DMS153 treated with DMSO at 0.1 percent for 48 hours (cell line): Measurements from ENCODE around the gene PDE9A.

ENCODE experiments used
- DNase-seq: peaks from one replicate; lab custom pipeline; 2025; ENCODE audit not compliant: unreplicated experiment; lab: John Stamatoyannopoulos, UW

The PDE9A gene

DNA sequence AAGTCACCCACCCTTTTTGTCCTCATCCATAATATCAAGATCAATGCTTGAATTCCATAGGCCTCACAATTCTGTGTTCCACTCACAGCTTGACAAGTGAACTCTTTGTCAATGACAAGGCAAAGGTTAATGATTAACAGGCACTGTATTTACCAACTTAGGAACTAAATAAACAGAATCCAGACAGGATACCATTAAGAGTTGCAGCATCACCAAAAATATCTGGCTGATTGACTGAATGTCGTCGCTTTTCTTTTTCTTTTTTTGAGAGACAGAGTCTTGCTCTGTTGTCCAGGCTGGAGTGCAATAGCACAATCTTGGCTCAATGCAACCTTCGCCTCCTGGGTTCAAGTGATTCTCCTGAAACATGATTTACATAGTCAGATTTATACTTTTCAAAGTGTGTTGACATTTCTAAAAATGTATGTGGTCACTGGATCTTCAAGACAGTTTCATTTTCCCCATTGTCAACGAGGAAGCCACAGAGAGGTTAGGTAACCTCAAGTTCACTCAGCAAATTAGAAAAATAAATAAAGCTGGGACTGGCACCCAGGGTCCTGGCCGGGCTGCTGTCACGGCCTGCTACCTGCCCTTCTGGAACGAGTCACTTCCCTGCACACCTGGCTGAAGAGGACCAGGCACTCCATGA, 81.0 kb downstream of the PDE9A start:
- no peak for DNase-seq

DNA sequence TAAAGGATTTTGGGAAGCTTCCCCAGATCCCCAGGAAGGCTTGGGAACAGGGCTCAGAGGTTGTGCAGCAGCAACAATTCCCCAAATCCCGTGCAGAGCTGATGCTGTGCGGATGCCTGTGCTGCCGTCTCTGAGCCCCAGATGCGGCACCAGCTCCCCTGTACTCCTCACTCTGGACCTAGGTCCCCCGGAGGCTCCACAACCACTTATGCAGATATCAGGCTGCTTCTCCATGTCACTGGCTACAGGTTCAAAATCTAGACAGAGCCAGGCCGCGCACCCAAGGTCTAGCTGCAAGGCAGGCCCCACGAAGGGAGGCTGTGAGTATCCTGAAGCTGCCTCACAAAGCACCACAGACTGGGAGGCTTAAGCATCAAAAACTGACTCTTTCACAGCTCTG, 81.6 kb downstream of the PDE9A start:
- no peak for DNase-seq

DNA sequence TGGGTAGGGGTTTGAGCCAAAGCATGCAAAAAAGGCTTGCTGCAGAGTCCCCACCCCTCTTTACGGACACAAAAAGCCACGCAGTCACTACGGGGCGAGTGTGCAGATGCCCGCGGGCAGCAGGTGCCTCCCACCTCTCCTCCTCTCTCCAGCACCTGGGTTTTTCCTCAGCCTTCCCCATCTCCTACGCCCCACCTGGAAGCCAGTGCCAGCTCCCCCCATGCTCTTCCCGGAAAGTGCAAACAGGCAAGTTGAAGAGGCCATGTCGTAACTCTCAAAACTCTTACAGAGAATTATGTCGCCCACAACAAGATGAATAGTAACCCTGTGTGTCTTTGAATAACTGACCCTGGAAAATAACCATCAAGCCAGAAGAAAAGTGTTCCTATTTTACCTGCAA, 82.5 kb downstream of the PDE9A start:
- DNase-seq = no peak

DNA sequence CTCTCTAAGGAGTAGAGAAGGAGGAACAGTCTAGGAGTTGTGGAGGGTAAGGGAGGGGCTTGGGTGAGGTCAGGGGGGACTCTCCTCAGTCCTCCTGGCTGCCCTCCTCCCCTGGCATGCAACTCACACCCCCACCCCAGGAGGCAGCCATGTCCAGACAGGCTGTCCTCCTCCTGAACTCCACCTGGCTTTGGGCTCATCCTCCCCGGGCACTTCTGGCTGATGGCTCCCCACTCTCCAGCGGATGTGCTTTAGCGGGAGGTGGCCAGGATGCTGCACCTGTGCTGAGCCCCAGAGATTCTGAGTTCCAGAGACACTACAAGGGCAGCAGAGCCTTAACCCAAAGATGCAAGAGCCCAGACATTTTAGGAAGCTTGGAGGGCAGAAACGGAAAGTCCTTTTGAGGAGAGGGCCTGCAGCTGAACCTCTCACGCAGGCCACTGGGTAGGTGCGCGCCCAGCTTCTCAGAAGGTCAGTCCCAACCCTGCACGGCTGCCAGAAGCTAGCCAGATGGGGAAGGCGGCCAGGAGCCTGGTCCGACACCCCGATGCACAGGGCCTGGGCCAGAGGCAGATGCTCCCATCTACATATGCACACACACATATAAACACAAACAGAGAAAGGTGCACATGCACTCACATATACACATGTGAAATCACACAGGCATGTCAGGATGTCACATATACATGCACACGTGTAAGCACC, 83.4 kb downstream of the PDE9A start:
- no peak for DNase-seq

DNA sequence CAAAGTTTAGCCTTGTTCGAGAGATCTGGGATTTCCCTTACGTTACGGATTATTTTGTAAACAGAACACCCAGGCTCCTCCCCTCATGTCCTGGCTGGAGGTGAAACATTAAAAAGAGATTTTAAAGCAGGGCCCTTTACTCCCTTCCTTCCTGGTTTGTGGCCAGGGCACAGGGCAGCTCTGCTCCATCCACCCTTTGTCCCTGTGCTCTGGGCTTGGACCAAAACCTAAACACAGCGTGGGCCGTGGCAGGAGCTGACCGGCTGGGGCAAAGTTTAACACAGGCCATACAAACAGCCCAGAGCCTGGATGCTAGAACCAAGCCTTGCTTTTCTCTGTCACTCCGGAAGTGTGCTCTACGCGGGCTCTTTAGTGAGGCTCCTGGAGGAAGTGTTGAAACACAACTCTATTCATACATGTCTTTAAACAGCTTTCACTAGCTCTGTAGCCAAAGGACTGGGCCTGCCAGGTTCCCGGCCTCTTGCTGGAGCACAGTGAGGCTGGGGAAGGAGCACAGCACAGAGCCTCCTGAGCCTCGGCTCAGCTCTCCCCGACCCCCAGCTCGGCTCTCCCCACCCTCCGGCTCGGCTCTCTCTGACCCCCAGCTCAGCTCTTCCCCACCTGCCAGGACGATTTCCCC, 84.7 kb downstream of the PDE9A start:
- no peak for DNase-seq

DNA sequence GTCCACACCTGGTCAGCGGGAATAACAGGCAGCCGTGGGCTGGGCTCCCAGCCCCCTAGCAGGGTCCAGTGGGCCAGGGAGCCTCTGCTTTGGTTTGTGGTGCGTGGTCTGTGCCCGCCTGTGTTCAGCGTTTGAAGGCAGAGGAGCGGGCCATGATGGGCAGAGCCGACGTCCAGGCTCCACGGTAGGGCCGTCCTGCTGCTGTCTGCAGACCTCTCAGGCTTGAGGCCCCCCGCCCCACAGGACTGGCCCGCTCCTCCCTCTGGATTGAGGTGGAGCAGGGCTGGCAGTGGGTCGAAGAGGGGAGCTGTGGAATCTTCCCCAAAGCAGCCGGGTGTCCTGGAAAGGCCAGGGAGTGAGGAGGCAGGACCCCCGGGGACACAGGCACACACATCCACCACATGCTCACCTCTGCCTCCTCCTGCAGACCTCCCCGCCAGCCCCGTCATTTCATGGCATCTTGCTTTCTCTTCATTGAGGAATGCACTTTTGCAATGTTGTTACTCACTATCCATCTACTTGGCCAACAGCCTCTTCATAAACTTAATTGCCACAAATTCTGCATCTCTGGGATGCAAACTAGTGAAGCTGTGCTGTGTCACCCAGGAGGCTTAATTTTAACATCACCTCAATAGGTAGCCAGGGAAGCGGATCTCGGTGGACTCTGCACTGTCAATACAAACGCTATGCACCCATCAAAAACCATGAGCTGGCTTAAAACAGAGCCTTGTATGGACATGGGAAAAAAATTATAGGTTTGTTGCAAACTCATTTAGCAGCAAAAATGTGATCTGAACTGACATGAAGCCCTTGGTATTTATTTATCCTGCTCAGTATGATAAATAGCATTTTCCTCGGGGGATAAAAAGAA, 85.9 kb downstream of the PDE9A start:
- DNase-seq = no peak

DNA sequence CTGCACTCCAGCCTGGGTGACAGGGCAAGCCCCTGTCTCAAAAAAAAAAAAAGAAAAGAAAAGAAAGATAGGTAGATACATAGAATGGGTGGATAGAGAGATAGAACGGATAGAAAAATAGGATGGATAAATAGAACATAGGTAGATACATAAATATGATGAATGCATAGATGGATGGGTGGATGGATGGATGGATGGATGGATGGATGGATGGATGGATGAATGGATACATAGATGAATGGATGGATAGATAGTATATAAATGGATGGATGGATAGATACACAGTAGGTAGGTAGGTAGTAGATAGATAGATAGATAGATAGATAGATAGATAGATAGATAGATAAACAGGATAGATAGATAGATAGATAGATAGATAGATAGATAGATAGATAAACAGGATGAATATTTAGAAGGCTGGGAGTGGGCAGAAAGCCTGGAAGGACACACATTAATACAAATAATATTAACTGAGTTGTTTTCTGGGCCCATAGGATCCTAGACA, 87.0 kb downstream of the PDE9A start:
- no peak for DNase-seq

DNA sequence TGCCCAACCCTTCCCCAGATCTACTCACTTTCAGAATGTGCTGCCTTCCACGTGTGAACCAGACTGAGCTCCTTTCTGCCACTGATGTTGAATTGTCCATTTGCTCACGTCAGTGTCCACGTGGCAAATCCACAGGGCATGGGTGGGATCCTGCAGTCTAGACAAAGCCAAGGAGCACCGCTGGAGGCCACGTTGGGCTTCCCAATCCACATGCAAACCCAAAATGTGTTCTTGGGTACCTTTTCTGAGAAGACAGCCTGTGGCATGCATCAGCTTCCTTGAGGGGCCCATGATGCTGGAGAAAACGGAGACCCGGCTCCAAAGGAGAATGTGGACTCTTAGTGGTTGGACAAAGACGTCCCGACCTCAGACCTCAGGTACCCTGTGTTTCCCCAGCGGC, 87.6 kb downstream of the PDE9A start:
- no peak for DNase-seq

DNA sequence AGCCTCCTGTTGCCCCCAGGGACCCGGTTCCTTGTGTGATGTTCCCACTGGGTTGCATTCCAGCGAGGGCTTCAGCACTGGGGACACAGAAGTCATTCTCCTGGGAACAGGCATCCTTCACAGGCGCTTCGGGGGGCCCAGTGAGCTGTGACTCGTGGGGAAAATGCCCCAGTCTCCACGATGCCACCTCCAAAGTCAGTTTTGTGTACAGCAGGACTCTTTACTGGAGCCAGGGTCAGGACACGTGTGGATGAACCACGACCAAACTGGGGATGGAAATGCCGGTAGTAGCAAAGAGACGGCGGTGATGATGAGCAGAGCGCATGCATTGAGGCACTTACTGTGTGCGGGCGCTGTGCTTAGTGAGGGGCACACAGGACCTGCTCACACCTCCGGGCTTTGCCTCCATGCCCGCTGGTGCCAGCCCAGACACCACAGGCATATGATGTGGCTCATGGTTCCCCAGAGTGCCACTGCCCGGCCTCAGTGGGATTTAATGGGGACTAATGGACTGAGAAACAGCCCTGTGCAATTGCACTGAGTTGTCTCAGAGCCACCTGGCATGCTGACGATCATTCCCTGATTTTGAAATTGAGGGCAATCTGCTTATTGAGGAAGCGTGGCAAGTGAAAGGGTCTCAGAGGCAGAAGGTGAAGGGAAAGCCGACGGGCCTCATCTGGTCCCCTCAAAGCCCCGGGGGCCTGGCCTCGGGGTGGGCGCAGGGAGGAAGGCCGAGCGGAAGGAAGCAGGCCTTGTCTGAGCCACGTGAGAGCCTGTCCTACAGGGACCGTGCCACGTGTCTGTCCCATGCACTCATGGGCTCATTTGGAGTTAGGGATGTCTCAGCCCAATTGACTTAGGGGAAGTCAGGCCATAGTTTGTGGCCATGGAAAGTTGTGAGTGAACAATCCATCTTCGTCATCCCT, 91.4 kb downstream of the PDE9A start:
- no peak for DNase-seq

DNA sequence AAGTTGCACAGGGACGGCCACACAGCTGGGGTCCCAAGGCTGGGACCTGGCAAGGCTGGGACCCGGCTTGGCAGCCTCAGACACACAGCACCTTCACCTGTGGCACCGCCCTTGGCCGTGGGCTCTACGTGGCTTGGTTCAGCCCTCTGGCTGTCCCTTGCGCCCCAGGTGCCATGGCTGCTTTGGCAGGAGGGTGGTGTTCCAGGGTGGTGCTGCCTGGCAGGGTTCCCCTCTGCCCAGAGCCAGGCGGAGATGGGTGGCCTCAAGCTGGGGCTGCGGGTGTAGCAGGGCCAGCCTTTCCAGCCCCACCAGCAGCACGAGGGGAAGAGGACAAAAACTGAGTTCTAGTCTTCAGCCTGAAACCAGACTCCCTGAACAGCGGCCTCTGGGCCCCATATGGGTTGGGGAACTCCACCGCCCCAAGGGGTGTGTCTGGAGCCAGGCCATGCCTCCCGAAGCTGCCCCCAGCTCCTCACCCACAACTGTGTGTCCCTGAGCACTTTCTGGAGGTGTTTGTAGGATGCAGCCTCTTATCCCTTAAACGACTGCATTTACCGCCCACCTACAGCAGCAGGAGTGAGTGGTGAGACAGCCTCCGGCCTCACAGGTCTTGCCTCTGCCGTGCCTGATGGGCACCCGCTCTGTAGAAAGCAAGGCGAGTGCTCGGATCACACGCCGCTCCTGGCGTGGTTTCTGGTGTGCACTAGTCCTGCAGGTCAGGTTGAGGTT, 92.3 kb downstream of the PDE9A start:
- no peak for DNase-seq

DNA sequence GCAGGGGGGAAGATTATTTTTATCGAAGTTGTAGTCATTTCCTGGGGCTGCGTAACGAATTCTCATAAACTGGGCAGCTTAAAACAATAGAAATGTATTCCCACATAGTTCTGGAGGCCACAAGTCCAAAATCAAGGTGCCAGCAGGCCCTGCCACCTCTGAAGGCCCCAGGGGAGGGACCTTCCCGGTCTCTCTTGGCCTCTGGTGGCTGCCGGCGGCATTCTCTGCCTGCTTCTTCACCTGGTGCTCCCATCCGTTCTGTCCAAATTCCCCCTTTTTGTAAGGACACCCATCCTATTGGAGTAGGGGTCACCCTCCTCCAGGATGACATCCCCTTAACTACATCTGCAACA, 92.8 kb downstream of the PDE9A start:
- DNase-seq = no peak

DNA sequence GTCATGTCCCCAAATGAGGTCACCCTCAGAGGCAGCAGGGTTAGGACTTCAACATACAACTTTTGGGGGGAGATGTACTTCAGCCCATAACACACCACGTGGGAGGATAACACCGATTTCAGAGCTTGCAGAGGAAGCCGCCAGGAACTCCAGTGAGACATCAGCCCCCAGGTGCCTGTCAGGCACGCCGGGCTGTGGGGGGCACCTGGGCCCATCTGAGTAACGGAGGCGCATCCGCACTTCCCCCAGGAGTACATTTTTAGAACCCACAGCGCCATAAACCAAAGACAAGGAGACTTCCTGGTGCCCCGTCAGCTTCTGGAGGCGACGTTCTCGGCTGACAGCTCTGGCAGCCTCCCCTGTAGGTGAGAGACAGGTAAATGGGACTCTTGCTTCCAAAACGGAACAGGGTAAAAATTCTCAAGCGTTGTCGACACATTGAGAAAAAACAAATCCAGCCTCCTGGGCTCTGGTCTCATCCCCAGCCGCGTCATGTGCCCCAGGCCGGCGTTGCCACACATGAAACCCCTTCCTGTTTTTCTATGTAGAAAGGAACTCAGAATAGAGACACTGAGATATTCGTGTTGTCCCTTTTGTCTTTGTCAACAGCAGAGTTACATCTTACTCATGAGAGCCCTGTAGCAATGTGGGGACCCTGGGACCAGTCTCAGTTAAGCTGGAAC, 93.3 kb downstream of the PDE9A start:
- DNase-seq = no peak

DNA sequence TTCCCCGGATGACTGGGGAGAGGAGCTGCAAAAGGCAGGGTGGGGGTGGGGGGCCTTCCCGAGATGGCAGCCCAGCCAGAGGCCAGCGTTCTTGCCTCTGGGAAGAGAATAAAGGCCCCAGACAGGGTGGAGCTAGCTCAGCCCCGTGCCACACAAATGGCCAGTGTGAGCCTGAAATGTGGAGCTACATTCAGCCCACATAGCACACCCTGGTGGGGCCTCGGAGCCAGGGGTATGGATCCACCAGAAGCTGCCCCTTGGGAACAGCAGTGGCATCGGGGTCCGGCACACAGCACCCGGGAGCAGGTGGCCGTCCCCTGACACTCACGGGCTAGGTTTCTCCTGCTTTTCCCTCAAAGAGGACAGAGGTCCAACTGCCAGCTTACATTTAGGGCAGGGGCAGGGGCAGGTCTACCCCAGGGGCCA, 93.9 kb downstream of the PDE9A start:
- no peak for DNase-seq

DNA sequence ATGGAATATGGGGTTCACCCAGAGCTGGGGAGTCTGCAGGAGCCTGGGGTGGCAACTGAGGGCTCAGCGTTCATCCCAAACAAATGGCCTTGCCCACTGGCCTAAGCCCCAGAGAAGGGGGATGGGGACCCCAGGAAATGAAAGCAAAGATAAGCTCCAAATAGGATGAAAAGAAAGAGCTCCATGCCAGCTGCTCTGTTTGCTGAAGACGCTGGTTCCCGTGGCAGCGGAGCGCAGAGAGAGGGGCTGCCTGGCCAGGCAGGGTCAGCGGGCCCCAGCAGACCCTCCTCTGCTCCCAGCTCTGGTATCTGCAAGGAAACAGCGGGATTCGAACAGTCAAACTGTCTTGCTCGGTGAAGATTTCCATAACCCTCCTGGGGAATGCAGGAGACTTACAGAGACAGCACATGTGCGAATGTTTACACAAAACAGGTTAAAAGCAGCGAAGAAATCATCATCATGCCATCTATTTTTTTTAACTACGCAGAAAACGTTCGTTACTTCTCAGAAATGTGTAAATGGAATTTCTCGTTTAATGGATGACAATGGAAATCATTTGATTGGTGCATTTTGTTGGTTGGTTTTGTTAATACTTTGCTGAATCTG, 94.4 kb downstream of the PDE9A start:
- no peak for DNase-seq

DNA sequence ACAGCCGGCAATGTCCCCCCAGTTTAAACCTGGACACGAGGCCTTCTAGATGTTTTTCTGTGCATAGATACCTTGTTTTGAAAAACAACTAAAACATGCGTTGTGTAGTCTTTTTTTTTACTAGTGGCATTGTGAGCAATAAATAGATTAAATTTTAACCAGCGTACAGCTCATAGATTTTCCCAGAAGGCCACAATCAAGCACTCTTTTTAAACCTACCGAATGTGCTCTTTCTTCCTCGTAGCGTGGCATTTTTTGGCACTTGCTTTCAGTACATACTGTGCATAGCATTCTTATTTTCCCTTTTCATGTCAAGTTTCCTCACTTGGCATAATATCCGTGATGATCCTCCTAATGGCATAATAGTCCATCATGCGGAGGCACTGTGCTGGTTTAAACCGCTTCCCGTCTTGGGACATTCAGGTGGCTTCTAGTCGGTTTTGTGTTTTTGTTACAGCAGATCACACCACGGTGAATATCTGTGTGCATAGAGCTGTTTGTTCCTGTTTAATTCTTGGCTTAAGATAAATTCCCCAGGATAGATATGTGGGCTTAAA, 95.3 kb downstream of the PDE9A start:
- no peak for DNase-seq

DNA sequence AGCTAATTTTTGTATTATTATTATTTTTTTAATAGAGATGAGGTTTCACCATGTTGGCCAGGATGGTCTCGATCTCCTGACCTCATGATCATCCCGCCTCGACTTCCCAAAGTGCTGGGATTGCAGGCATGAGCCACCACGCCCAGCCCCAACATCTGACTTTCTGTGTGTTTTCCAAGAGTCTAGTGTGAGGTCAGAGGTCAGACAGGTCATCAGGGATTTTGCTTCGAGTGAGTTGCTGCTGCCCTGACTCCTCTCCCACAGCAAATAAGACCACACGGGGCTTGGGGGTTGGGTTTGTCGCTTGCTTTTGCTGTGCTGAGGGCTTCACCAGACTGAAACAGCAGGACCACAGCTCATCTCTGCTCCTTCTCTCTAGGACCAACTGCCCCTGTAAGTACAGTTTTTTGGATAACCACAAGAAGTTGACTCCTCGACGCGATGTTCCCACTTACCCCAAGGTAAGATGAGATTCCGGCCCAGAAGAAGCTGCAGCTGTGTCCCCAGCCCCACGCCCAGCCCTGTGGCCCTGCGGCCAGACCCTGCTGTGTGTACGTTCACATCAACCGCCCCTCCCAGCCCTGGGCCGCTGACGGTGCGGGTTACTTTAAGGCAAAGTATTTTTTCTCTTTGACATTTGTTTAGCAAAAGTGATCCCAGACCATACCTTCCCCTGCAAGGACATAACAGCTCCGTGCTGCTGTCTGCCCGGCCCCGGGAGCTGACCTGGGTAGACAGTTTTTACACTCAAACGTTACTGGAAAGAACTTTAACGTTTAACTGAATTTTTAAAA, 97.5 kb downstream of the PDE9A start:
- no peak for DNase-seq

DNA sequence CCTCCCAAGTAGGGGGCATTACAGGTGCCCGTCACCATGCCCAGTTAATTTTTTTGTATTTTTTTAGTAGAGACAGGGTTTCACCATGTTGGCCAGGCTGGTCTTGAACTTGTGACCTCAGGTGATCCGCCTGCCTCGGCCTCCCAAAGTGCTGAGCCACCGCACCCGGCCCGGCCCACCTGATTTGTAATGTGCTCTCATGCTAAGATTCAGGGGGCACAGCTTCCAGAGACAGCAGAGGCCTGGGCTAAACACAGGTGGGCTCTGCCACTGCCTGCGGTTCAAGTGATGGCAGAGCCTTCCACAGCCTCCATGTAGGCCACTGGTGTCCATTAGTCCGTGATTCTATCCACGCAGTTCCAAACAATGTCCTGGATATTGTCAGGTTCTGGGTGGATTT, 98.4 kb downstream of the PDE9A start:
- no peak for DNase-seq

DNA sequence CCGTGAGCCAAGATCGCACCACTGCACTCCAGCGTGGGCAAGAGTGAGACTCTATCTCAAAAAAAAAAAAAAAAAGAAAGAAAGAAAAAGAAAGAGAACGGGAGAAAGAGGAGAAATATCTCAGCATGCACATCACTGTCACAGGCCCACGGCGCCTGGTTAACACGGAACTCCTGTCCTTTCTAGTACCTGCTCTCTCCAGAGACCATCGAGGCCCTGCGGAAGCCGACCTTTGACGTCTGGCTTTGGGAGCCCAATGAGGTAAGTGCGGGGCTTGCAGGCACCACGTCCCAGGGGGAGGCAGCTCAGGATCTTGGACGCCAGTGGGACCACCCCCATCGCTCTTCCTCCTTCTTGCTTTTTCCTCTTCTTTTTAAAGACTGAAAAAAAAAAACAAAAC, 100.4 kb downstream of the PDE9A start:
- DNase-seq = no peak
